HG03575 (cell line): ENCODE results near the gene WIPI1.
A peak's percentile ranks its signal among the peaks of the same experiment; 100 is the strongest.

Experiments
- ATAC-seq: cut with Tn5 transposase; IDR thresholded peaks from one replicate; pipeline ENCODE4 v1.9.1; 2021; ENCODE audit not compliant: unreplicated experiment, insufficient number of reproducible peaks, low FRiP score; ENCODE audit errors: extremely low read depth

The WIPI1 gene

DNA sequence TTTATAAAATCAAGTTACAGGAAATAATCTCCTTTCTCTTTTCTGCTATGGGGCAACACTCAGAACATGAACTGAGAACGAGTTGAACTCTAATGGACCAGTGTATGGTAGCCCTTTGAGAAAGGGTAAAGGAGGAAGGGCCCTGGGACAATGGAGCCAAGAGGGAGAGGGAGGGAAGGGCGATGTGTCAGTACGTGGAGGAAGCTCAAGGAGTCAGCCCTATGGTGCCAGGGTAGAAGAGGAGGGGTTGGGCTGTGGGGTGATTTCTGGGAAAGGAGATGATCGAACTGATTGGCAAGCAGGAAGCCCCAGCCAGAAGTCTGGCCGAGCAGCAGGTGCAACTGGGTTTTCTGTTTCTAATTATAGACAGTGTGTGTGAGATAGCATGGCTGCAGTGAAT, 4.3 kb upstream of the WIPI1 start:
- no peak for ATAC-seq

DNA sequence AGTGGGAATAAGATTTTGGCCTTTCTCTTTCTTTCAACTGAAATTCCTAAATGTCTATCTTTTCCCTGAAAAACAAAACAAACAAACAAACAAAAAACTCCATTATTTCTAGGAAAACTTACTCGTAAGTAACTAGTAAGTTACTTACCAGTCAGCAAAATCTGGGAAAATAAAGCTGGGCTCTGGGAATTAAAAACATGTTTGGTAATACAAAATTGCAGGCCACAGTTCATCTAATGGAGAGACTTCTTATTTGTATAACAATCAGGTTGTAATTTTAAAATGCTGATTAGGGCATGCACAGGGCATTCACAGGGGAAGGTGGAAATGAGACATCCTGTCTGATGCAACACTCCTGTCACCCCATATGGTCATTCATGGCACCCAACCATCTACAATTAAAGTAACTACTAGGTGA, 3.8 kb upstream of the WIPI1 start:
- ATAC-seq: no peak

DNA sequence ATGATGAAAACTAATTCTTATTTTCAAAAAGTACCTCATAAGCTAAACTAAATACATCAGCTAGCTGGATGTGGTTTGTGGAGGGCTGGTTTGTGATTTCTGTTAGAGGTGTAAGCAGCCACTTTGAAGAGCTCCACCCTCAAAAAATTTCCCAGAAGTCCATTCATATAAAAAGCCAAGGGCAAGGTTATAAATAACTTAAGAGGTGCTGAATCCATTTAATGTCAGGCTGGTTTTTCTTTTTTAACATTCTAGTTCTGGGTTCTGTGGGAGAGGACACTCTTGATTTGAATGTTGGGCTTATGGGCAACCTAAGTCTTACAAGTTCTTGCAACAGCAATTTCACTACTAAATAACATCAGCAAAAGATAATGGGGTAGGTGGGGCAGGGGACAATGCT, 3.4 kb upstream of the WIPI1 start:
- ATAC-seq: no peak

DNA sequence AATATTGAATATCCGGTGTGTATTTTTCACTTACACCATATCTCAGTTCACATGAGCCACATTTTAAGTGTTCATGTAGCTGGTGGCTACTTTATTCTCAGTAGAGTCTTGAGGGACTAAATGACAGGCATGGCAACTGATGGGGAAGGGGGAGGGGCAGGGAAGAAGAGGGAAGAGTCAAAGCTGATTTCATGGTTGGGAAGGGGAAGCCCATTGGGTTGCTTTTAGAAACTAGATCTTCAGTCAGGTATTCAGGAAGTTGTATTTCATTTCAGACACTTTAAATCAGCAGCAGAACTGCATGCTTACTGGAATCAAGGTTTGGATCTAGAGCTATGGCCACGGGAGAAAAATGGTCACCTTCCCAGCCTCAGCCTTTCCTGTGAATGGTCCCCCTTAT, 2.9 kb upstream of the WIPI1 start:
- ATAC-seq: no peak

DNA sequence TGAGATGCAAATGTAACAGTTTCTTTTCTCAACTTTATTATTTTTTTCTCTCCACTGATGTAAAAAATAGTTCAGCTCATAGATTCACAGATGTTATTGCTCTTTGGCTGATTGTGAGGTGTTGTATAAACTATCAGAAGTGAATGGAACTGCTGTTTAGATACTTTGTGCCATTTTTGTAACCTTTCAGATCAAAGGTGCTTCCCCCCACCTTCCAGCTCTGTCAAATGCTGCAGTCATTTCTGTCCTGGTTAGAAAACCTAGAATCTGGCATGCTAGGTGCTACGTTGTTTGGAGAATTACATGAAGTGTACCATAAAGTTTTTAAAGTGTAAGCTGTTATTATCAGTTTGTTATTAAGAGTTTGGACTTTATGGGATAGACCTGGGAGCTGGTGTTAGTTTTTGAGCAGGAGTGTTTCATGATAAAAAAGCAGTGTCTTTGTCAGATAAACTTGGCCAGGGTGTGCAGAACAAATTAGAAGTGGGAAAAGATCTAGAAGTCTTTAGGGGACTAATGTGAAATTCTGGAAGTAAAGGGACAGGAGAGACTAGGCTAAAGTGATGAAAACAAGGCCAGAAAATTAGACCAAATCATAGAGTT, 1.8 kb upstream of the WIPI1 start:
- peak; percentile 26 for ATAC-seq

DNA sequence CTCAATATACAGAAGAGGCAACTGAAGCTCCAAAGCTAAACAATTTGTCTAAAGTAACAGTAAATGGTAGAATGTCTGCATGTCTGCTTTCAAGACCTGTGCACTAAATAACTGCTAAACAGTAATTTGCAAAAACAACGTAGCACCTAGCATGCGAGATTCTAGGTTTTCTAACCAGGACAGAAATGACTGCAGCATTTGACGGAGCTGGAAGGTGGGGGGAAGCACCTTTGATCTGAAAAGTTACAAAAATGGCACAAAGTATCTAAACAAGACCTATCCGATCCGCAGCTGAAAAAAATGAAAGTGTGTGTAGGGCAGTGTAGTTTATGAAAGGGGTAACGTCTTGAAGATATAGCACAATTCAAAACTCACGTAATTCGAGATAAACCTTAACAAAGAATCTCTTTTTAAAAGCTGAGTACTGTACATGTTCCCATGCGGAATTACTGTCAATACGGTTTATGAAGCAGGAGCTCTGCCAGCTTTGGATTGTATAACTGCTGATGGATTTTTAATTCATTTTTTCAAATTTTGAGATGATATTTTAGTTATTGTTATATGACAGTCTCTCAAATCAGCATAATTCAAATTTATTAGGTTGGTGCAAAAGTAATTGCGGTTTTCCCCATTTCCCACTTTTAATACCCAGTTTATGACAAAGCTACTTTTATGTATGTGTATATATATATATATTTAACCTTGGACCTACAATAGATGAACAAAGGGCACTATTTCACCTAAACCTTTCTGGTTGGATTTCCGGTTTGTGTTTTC, 1.2 kb upstream of the WIPI1 start:
- ATAC-seq: no peak

DNA sequence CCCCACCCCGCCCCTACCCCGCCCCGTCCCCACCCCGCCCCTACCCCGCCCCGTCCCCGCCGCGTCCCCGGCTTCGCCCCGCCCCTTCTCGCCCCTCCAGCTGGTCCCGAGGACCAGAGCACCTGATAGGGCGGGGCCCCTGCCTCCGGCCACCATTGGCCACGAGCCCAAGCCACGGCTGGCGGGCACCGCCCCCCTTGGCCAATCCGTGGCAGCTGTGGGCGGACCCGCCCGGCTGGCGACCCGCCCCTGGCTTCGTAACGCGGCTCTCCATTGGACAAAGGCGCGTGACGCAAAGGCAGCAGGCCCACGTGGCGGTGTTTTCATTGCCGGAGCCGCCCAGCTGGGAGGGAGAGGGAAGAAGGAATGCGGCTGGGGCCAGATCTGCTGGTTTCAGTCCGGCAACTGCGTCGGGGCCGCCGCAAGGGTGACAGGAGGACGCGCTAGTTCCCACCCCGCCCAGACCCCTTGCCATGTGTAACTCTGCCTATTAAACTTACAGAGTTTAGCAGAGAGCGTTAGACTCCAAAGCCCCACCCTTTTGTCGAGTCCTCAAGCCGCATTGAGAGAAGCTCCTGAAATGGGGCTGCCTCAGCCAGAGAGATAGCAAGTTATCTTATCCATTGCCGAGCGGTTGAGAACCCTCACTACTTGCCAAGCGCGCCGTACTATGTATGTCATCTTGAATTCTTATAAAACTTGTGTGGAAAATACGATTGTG, 403 bp upstream of the WIPI1 start:
- ATAC-seq: peak; percentile 25

DNA sequence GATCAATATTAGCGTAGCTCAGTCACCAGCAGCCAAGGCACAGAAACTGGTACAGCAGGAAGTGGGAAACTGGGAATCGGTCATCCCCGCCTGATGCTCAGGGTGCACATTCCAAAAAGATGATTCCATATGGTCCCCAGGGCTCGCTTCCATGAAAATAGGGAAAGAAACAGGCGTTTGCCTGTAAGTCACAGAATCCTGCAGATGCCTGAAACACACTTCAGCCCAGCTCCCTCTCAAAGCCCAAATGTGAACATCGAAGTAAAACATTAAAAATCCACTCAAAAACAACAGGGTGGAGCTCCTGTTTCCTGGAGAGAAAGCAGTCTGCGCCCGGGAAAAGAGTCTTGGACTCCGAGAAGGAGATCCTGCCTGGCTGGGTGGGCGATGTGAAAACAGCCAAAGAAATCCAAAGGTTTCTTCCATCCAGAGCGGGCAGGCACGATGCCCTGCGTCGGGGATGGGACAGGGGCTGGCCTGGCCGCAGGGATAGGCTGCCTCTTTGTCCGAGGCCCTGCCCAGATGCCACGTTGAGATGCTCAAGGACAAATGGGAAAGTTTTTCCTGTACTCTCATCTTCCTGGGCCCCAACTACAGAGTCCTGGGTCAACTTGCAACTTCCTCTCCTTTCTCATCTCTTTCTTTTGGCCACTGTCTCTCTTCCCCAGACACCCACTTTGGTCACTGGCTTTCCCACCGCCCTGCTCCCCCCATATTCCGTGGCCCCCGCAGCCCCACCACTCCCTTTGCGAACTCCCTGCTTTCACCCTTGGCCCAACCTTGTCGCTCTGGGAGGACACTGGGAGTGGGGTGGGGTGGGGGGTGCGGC, 743 bp downstream of the WIPI1 start:
- ATAC-seq: no peak

DNA sequence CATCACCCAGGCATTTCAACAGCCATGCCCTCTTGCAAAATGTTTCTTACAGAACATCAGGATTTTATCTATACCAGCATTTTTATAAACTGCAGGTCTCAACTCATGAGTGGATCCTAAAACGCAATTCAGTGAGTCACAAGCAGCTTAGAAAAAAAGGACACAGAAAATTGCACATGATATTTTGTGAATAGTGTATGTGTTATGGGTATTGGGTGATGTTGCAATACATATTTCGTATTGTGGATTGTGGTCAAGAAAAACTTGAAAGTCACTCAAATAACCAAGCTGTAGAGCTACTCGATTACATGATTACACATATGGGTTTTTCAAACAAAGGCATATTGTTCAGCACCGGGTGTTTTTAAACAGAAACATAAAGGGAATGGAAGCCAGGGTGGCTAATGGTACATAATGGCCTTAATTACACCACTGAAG, 1.4 kb downstream of the WIPI1 start:
- ATAC-seq: no peak

DNA sequence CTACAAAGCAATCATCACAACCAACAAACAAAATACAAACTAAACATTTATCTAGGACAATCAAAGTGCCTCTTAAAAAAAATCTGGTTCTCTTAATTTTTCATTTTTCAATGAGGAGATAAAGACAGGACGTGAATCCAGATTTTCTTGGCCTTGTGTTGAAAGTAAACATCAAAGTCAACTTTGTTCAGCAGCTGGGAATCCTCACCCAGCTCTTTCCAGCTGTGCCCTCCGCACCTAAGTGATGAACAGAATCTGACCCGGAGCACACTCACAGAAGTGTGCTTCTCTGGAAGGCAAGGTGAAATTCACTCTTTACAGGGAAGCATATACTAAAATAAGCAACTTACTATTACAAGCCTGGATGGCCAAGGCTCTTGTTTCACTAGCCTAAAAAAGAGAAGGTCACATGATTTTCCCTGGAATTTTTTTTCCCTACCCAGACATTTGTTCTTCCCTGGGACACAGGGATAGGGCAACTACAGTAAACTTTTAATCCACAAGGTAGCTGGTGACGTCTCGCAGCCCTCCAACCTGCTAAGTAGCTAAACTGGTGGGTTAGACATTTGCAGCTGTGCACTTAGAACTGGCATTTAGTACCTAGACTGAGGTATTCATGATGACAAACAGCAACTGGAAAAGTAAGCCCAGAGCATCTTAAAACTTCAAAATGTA, 3.2 kb downstream of the WIPI1 start:
- no peak for ATAC-seq

DNA sequence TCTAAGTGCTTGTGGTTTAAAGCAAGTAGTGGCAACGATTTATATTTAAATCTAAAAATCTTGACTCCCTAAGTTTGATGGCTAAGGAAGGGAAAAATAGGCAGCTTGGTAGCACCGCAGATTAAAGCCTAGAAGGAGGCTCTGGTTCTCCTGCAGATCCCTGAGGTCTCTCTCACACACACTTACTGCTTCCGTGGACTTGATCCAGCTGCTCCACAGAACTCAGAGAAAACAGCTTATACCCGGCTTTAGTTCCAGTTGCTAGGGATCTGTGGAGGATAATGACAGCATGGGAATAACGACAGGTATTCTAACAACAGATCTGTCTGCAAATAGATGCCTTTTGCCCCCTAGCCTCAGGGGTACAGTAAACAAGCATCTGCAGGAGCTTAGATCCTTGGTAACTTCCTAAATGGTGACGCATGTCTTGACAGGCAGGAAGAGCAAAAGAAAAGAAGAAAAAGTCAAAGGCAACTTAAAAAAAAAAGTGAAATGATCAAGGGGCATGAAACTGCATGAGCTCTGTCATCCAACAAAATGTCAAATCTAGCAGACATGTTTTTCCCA, 4.5 kb downstream of the WIPI1 start:
- ATAC-seq: no peak

DNA sequence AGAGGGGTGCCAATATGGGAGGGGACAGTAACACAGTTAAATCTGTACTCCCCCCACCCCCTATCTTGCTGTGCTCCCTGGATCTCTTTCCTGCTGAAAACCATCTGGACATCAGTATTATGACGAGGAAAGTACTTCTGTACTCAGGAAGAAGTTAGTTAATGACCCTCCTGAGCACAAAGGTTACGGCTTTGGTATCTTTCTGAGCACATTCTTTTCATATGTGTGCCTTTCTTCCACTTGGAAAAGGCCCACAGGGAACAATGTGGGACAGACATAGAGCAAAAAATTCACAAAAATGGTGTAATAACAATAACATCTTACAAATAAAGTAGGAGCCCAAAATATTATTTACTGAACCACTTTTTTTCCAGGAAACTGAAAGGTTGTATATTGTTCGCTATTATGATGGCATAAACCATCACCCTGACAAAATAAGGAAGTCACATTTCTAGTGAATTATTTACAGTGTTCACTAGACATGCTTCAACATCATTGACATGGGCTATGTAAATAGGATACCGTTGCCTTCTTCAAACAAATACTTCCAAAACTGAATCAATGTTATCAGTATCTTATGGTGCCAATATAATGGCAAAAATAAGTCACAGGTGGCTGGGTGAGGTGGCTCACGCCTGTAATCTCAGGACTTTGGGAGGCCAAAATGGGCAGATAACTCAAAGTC, 5.5 kb downstream of the WIPI1 start:
- ATAC-seq: no peak

DNA sequence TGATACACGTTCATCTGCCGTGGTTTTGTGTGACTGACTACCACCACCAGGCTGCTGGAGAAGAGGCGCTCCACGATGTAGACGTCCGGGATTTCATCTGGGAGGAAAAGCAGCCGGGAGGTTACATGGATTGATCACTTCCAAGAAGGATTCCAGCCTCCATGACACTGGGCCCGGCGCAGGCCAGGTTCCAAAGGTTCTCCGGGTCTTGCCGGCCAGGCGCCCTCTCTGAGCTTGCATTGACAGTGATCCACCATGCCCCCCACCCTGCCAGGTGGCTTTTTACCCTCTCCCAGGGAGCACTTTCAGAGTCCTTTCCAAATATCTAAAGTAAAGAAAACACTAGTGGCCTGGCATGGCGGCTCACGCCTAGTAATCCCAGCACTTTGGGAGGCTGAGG, 6.5 kb downstream of the WIPI1 start:
- ATAC-seq: no peak

DNA sequence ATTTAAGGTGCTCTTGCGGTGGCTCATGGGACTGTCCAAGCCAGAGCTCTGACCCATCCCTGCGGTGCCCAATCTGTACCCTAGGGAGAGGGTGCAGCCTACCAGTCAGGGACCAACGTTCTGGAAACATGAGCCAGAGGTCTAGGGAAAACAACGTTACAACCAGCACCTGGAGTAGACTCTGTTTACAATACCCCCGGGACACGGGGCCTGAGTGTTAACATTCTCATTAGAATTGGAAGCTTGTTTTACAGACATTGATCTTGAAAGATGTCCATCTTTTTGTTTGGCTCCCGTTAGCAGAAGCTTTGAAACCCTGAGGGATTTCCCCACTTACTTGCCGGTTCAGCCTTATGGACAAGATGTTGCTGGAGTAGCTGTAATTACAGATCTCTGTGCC, 6.9 kb downstream of the WIPI1 start:
- no peak for ATAC-seq

DNA sequence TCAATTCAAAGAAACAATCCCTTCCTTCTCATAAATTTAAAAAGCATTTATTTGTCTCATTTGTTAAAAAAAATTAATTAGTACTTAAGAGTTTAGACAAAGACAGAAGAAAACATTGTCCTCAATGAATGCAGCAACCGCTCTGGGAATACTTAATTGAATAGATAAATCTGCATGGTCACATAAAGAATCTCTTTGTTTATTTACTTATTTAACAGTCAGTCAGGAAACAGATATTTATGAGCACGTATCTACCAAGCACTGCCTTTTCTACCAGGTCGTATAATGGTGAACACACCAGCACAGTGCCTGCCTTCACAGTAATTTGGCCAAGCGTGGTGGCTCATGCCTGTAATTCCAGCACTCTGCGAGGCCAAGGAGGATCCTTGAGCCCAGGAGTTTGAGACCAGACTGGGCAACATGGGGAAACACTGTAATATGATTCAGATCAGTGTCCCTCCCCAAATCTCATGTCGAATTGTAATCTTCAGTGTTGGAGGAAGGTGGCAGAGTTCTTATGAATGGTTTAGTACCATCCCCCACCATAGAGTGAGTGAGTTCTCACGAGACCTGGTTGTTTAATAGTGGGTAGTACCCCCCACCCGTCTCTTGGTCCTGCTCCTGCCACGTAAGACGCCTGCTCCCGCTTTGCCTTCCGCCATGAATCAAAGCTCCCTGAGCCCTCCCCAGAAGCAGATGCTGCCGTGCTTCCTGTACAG, 8.1 kb downstream of the WIPI1 start:
- ATAC-seq: no peak

DNA sequence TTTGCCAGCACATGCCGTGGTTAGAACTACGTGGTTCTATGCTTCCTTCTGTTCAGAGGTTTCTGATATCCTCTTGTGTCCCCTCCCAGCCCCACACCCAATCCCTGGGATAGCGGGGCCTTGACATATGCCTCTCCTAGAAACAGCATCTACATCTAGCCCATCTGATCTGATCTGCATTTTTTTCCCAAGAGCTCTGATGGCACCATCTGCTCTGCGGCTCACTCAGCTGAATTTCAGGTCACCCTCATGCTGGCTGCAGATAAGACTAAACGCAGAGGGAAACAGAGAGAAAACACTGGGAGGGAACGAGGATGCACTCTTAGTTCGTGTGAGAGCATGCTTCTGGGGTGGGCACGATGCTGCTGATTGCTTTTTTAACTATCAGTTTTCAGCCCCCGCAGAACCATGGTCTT, 10.7 kb downstream of the WIPI1 start:
- no peak for ATAC-seq

DNA sequence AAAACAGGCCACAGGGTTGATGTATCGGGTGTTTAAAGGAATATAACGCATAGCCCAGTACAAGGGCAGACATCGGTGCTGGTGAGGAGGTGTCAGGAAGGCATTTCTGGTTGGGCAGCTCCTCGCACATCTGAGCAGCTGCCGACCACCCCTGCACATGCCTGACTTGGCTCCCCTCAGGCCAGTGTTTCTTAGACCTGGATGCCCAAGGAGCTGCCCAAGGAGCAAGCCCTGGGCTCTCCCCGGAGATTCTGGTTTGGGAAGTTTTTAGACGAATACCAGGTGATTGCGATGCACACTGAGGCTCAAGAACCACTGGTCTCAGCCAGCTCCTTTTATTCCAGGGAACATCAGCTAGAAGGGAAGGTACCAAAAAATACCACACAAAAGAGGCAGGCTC, 11.6 kb downstream of the WIPI1 start:
- ATAC-seq: no peak
